Panc1 (cell line): ENCODE data around the gene RNF186.

Experiments used
- CTCF ChIP-seq: fragments of 450-650 bp; IDR thresholded peaks from 2 replicates; pipeline ENCODE4 v1.5.1; 2017; ENCODE audit warnings: mild to moderate bottlenecking
- POLR2AphosphoS5 ChIP-seq: IDR thresholded peaks from 2 replicates; pipeline ENCODE4 v1.6.1; 2012; ENCODE audit warnings: mild to moderate bottlenecking, low read depth, low read length, moderate library complexity

DNA sequence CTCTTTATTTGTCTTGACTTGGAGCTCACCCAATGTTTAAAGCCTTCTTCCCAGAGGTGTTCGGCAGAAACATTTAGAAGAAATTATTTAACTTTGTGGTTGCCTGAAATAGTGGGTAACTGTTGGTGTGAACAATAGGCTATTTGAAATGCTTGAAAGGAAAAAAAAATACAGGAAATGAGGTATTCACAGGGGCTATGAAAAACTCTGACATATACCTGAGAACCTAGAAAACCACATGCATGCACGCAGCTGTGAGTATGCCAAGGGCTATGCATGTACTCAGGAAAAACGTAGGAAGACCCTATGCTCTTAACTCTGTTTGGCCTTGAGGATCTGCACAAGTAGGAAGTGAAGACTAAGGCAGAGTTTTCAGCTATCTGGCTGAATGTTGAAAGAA lies 16.4 kb upstream of the RNF186 start:
- TF ChIP-seq CTCF: no peak
- TF ChIP-seq POLR2AphosphoS5: no peak
